ENCODE results near the gene SLC6A12. TPM values are rescaled to one million over a fixed set of nuclear protein-coding genes. Genes with fewer than 3 reads are reported as not detected.

SLC6A12 gene
- total and polyA plus RNA-seq, 2 donors (not counting 3 experiments of a cell fraction or from before 2014, with no cell fraction given), result not detected

GRCh38 chr12:237026-237815 lies 23.3 kb upstream of the SLC6A12 start:
- FAIRE-seq (no peak), DNase-seq (ENCODE audit: low read depth, low spot score) (no peak)
- Histone ChIP-seq H4K20me1 (replicated peaks; ENCODE audit: control insufficient read depth, extremely low read depth, insufficient read depth, low read length) (no peaks in the 10 kb centered on the region), H3K4me2 (ENCODE audit: insufficient read depth, low read length) (no peak overlapping the region), H3K36me3 (ENCODE audit: control insufficient read depth in 2 of 2, extremely low read depth in 1 of 2, insufficient read depth in 2 of 2, low read length in 2 of 2) (no peaks in the 10 kb centered on the region), H3K4me1 (ENCODE audit: control insufficient read depth, extremely low read depth, insufficient read depth, low read length) (no peaks in the 10 kb centered on the region), H3K27me3 (ENCODE audit: control insufficient read depth in 2 of 2, insufficient read depth in 2 of 2, low read length in 2 of 2) (no peaks in the 10 kb centered on the region), H3K9ac (replicated peaks; ENCODE audit: extremely low read depth, insufficient read depth, low read length) (no peak overlapping the region), H3K27ac (ENCODE audit: insufficient read depth, low read depth, low read length) (no peak overlapping the region), H3K4me3 (replicated peaks in 1 of 3; ENCODE audit: insufficient read depth in 1 of 3, low read depth in 1 of 3, low read length in 3 of 3) (no peak overlapping the region), H2AFZ (ENCODE audit: low read depth, low read length) (no peak overlapping the region), H3K9me1 (replicated peaks; ENCODE audit: control insufficient read depth, extremely low read depth, insufficient read depth, low read length) (no peaks in the 10 kb centered on the region), H3K9me3 (replicated peaks; ENCODE audit: control insufficient read depth, insufficient read depth, low read length) (no peaks in the 10 kb centered on the region), H3K79me2 (ENCODE audit: control insufficient read depth, insufficient read depth, low read length) (no peaks in the 10 kb centered on the region)
- BruUV-seq (replicated peaks), result no TSS peak
- CTCF ChIA-PET, result no interaction called here
- TF ChIP-seq EZH2 (IDR thresholded peaks at IDR 0.05; ENCODE audit: borderline replicate concordance, low read depth, low read length, severe bottlenecking) (no peak), GATA2 (IDR thresholded peaks at IDR 0.05; ENCODE audit: insufficient read depth, insufficient read length, low read depth, low read length) (no peak), MYC (IDR thresholded peaks at IDR 0.05; ENCODE audit: low read depth, low read length) (no peak), CTCF (IDR thresholded peaks at IDR 0.05; ENCODE audit: extremely low read depth in 1 of 2, insufficient read depth in 1 of 2, low read depth in 1 of 2, low read length in 2 of 2) (no peak), FOS (IDR thresholded peaks at IDR 0.05; ENCODE audit: borderline replicate concordance, insufficient read depth, low read length) (no peak), MAX (IDR thresholded peaks at IDR 0.05; ENCODE audit: insufficient read depth, insufficient read length) (no peak), POLR2AphosphoS5 (IDR thresholded peaks at IDR 0.05; ENCODE audit: insufficient read depth, low read depth, low read length) (no peak), POLR2A (IDR thresholded peaks at IDR 0.05; ENCODE audit: low read depth, low read length) (no peak), JUN (IDR thresholded peaks at IDR 0.05; ENCODE audit: borderline replicate concordance, insufficient read depth, insufficient read length, low read depth) (no peak)
- intact Hi-C loops (cut with micrococcal nuclease), result no loop called here
- dilution Hi-C loops (cut with MboI; ENCODE audit: extremely low pct_ligation_motif_present, low sequenced_read_pairs), result no loop called here
- POLR2A ChIA-PET, result no interaction called here

All from endothelial cell of umbilical vein (primary cell).